ENCODE data around the gene ICA1.

DNA sequence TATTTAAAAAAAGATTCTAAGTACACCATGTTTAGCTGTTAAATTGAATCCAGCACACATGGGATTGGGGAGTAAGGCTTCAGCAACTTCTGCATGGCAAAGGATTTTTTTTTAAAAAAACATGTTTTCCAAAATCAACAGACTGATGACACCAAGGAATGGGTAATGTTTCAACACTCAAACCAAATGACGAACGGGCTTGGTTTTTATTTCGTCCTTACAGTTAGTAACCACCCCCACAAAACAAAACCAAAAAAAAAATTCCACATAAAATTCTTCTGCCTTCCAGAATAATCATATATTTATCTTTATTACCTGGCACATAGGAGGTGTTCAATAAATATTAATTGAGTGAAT is 45.7 kb downstream of the ICA1 start:
- TF ChIP-seq, protein P1, sequence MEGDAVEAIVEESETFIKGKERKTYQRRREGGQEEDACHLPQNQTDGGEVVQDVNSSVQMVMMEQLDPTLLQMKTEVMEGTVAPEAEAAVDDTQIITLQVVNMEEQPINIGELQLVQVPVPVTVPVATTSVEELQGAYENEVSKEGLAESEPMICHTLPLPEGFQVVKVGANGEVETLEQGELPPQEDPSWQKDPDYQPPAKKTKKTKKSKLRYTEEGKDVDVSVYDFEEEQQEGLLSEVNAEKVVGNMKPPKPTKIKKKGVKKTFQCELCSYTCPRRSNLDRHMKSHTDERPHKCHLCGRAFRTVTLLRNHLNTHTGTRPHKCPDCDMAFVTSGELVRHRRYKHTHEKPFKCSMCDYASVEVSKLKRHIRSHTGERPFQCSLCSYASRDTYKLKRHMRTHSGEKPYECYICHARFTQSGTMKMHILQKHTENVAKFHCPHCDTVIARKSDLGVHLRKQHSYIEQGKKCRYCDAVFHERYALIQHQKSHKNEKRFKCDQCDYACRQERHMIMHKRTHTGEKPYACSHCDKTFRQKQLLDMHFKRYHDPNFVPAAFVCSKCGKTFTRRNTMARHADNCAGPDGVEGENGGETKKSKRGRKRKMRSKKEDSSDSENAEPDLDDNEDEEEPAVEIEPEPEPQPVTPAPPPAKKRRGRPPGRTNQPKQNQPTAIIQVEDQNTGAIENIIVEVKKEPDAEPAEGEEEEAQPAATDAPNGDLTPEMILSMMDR (IDR thresholded peaks at IDR 0.05): no peak
- TF ChIP-seq EP300 (IDR thresholded peaks at IDR 0.05): no peak
- no peak for TF ChIP-seq POLR2A (IDR thresholded peaks at IDR 0.05)

Data from stomach (tissue), 4 donors.